ENCODE results near the gene GPATCH8.
"Not testable (repeated sequence)": the region's sequence is repeated elsewhere in the genome, so short reads cannot be mapped to it uniquely, and the experiment has no call there.

The GPATCH8 gene

DNA sequence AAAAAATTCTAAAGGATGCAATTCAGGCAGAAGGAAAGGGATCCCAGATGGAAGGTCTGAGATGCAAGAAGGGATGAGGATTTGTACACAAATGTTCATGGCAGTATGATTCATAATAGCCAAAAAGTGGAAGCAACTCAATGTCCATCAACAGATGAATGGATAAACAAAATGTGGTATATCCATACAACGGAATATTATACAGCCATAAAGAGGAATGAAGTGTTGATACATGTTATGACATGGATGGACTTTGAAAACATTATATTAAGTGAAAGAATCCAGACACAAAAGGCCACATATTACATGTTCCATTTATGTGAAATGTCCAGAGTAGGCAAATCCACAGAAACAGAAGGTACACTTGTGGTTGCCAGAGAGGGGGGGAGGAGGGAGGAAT, 23.9 kb upstream of the GPATCH8 start:
- no peak for DNase-seq

GRCh38 chr17:44523672-44523972, 20.4 kb upstream of the GPATCH8 start:
- DNase-seq, result no peak

GRCh38 chr17:44522883-44523671, 19.9 kb upstream of the GPATCH8 start:
- peak; percentile 44 for DNase-seq

- peak; percentile 38 for DNase-seq
These were observed 14.8 kb upstream of the GPATCH8 start for GRCh38 chr17:44518032-44518431.

- peak; percentile 29 for DNase-seq
These were observed 8.3 kb upstream of the GPATCH8 start for GRCh38 chr17:44511241-44512134.

DNA sequence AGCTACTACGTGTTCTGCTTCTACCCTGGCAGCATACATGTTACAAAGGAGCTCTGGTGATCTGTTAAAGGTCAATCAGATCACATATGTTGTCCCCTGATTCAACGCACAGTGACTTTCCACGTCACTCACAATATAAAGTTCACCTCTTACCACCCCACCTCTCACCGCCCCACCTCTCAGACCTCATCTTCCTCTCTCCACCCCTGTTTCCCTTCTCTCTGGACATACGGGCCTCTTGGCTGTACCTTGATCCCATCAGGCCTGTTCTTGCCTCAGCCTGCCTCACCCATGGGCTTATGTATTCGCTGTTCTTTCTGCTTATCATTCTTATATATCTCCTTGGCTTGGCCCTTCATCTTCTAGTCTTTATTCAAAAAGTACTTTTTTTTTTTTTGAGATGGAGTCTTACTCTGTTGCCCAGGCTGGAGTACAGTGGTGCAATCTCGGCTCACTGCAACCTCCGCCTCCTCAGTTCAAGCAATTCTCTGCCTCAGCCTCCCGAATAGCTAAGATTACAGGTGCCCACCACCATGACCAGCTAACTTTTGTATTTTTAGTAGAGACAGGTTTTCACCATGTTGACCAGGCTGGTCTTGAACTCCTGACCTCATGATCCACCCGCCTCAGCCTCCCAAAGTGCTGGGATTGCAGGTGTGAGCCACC, 3.9 kb upstream of the GPATCH8 start:
- DNase-seq, result not testable (repeated sequence)

DNA sequence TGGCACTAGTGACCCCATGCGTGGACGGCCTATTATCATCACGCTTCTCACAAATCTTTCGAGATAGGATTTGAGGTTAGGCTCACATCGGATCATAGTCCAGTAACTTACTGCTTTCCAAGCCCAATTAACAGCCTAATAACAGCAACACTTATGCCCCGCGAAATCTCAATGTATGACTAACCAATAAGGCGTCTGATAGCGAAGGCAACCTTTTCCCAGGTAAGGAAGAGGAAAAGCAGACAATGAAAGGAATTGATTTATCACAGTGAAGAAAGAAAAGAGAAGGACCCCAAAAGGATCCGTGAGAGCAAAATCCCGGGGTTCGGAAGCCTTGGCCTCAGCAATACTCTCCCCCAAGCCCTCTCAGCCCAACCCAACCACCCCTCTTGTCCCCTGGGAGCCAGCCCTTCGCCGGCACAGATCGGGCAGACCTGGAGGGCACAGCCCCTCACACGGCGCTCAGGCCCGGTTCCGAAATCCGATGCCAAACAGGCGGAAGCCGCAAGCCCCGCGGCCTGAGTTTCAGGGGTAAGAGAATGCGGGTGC, 534 bp downstream of the GPATCH8 start:
- DNase-seq, result peak; percentile 9

- peak; percentile 12 for DNase-seq
These were observed 1.3 kb downstream of the GPATCH8 start for GRCh38 chr17:44501866-44502375.

DNA sequence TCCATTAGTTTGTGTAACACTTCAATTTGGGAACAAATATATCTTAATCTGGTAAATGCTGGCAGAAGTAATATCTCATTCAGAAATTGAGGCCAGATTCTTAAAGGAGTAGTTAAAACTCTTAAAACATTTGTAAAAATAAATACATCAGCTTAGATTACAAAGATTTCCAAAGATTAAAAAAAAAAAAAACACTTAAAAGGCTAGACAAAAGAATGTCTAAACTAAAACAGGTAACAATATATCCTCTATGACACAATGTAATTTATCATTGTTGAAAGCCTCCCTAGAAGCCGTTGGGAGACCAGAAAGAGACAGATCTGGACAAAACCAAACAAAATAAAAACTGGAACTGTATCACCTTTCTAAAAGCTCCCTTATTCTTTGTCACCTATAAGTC, 3.5 kb downstream of the GPATCH8 start:
- no peak for DNase-seq

GRCh38 chr17:44496815-44497214, 6.4 kb downstream of the GPATCH8 start:
- peak; percentile 35 for DNase-seq

- DNase-seq, result no peak
These were observed 9.9 kb downstream of the GPATCH8 start for GRCh38 chr17:44493339-44493738.

GRCh38 chr17:44492706-44493272, 10.4 kb downstream of the GPATCH8 start:
- DNase-seq, result no peak

DNA sequence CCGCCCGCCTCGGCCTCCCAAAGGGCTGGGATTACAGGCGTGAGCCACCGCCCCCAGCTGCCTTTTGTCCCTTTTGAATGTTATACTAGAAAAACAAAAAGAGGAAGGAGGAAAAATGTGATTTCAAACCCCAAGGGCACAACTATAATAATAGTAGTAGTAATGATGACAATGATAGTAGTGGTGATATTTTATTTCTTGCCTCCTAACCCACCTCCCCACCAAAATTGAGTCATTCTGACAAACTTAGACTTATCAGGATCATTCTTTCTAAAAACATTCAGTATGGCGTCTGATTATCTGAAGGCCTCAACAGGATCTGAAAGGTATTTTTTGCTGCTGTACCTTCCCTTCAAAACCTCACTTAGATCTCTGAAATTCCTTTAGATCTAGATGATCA, 13.6 kb downstream of the GPATCH8 start:
- no peak for DNase-seq

DNA sequence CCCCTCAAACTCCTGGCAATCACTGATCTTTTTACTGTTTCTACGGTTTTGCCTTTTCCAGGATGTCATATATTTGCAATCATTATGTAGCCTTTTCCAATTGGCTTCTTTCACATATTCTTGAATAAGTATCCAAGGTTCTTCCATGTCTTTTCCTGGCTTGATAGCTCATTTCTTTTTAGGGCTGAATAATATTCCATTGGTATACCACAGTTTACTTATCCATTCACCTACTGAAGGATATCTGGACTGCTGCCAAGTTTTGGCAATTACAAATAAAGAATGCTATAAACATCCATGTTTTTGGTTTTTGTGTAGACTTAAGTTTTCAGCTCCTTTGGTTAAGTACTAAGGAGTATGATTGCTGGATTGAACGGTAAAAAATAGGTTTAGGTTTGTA, 16.0 kb downstream of the GPATCH8 start:
- no peak for DNase-seq

- DNase-seq, result peak; percentile 11
These were observed 29.8 kb downstream of the GPATCH8 start for GRCh38 chr17:44473367-44473766.

GRCh38 chr17:44469676-44470075, 33.5 kb downstream of the GPATCH8 start:
- DNase-seq, result peak; percentile 31

DNA sequence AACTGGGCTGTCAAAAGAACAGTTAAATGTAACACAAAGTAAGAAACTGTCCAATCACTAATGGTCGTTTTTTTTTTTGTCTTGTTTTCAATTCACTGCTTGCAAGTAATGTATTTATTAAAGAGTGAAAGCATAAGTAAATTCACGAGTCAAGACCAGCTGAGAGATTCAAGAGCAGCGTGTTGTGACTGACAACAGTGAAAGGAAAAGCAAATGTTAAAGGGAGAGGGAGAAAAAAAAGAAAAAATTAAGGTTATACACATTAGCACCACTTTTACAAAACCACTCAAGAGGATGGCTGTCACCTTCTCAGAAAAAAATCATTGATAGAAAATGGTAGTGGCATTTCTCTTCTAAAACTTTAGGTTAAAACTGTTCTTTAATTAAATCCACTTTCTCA, 36.1 kb downstream of the GPATCH8 start:
- no peak for DNase-seq

- DNase-seq, result peak; percentile 8
These were observed 36.9 kb downstream of the GPATCH8 start for GRCh38 chr17:44466339-44466738.

GRCh38 chr17:44465897-44466296, 37.3 kb downstream of the GPATCH8 start:
- DNase-seq, result no peak

DNA sequence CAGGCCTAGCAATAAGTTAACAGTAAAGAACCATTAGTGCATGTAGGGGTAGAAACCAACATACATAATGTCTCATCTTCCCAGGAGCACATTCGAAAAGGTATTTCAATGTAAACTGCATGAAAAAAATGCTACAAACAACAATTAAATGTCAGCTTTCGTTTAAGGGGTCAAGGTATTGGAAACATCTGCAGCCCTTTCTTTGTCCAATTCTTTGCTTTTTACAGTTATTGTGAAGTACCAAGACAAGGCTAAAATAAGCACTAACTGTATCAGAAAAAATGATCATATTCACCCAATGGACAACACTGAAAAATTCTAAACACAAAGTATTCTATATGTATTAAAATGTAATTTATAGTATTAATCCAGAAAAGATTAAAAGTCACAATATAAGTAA, 37.9 kb downstream of the GPATCH8 start:
- DNase-seq, result no peak

- peak; percentile 40 for DNase-seq
These were observed 39.2 kb downstream of the GPATCH8 start for GRCh38 chr17:44464037-44464436.

DNA sequence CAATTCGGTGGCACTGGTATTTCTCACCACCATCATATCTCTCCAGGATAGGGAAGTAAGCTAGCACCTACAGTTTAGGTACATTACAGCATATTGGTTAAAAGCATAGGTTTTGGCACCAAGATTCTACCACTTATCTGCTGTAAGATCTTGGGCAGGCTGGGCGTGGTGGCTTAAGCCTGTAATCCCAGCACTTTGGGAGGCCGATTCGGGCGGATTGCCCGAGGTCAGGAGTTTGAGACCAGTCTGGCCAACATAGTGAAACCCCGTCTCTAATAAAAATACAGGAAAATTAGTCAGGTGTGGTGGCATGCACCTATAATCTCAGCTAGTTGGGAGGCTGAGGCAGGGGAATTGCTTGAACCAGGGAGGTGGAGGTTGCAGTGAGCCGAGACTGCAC, 51.4 kb downstream of the GPATCH8 start:
- no peak for DNase-seq
